ENCODE data around the gene SEMA4D. TPM values are rescaled to one million over a fixed set of nuclear protein-coding genes. Genes with fewer than 3 reads are reported as not detected.

Gene SEMA4D
- polyA plus RNA-seq, 1 donor from 2014 or later: 34.0 TPM

DNA sequence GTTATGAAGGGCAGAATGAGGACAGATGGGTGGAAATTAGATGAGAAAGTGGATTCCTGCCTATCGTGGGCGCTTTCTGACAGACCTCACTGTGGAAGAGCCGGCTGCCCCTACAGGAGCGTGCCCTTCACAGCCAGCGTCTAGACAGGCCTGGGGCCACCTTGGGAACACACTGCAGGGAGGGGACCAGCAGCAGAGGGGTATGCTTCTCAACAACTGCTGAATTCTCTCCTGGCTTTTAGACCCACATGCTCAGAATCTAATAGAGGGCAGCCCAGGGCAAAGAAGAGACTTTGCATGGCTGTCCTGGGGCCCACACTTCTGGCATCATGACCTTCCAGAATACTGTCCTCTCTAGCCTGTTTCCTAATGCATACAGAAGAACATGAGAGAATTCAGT lies 2.1 kb upstream of the SEMA4D start:
- Histone ChIP-seq H3K9ac (ENCODE audit: low read length) (no peak overlapping the region), H3K4me2 (ENCODE audit: low read length) (no peak overlapping the region), H3K79me2 (replicated peaks; ENCODE audit: insufficient read depth, low read length) (peaks cover 33% of the 10 kb centered on the region), H4K20me1 (ENCODE audit: insufficient read depth) (no peaks in the 10 kb centered on the region), H3K36me3 (ENCODE audit: insufficient read depth, low read length) (no peaks in the 10 kb centered on the region), H3K9me2 (ENCODE audit: insufficient read depth, low read length) (no peaks in the 10 kb centered on the region), H3K27me3 (ENCODE audit: insufficient read depth, low read depth, low read length) (no peaks in the 10 kb centered on the region), H3F3A (ENCODE audit: insufficient read depth, low read length, poor library complexity, severe bottlenecking) (no peaks in the 10 kb centered on the region), H3K4me3 (ENCODE audit: low read length) (no peak overlapping the region), H3K27ac (ENCODE audit: low read length) (no peak overlapping the region), H2AFZ (ENCODE audit: low read depth, low read length) (no peak overlapping the region), H3K9me3 (ENCODE audit: low read length) (no peaks in the 10 kb centered on the region)
- TF ChIP-seq RAD21 (conservative IDR thresholded peaks at IDR 0.05) (no peak), TAF1 (IDR thresholded peaks at IDR 0.05; ENCODE audit: low read depth) (no peak), EP300 (conservative IDR thresholded peaks at IDR 0.05; ENCODE audit: poor library complexity, severe bottlenecking) (no peak)

DNA sequence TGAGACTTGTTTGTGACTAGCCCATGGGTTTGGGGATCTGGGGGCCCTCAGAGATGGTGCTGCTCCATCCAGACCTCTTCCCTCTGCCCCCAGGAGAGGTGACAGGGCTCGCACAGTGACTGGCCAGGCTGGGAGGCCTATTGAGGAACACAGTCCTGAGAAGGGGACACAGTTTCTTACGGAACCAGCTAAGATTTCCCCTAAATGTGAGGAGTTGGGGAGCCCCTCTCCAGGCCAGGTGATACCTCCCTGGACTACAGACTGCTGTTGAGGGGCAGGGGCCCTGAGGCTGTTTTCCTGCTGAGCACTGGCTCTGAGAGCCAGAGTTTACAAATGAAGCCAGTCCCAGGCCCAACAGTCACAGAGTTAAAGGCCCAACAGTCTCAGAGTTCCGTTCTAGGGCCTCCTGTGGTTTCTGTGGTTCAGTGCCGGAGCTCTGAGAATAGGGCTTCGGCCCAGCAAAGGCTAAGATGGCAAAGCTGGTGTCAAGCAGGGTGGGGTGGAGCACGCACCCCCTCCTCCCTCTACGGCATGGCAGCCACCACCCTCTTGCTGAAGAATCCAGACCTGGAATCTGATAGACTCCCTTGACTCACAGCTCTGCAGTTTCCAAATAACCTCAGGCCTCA lies 1.1 kb upstream of the SEMA4D start:
- Histone ChIP-seq H3K36me3 (ENCODE audit: insufficient read depth, low read length) (no peaks in the 10 kb centered on the region), H2AFZ (ENCODE audit: low read depth, low read length) (no peak overlapping the region), H3K79me2 (replicated peaks; ENCODE audit: insufficient read depth, low read length) (peaks cover 44% of the 10 kb centered on the region), H3K4me3 (ENCODE audit: low read length) (no peak overlapping the region), H3K9ac (ENCODE audit: low read length) (no peak overlapping the region), H3K27me3 (ENCODE audit: insufficient read depth, low read depth, low read length) (no peaks in the 10 kb centered on the region), H3F3A (ENCODE audit: insufficient read depth, low read length, poor library complexity, severe bottlenecking) (no peaks in the 10 kb centered on the region), H3K4me2 (ENCODE audit: low read length) (no peak overlapping the region), H3K27ac (ENCODE audit: low read length) (peak overlapping the region; percentile 70), H3K9me2 (ENCODE audit: insufficient read depth, low read length) (no peaks in the 10 kb centered on the region), H4K20me1 (ENCODE audit: insufficient read depth) (no peaks in the 10 kb centered on the region), H3K9me3 (ENCODE audit: low read length) (no peaks in the 10 kb centered on the region)
- no peak for TF ChIP-seq RAD21 (conservative IDR thresholded peaks at IDR 0.05)
- TF ChIP-seq SMC3 (conservative IDR thresholded peaks at IDR 0.05; ENCODE audit: poor library complexity): no peak
- no peak for TF ChIP-seq MXI1 (conservative IDR thresholded peaks at IDR 0.05; ENCODE audit: poor library complexity, severe bottlenecking)
- TF ChIP-seq REST (IDR thresholded peaks at IDR 0.05; ENCODE audit: borderline replicate concordance): no peak

DNA sequence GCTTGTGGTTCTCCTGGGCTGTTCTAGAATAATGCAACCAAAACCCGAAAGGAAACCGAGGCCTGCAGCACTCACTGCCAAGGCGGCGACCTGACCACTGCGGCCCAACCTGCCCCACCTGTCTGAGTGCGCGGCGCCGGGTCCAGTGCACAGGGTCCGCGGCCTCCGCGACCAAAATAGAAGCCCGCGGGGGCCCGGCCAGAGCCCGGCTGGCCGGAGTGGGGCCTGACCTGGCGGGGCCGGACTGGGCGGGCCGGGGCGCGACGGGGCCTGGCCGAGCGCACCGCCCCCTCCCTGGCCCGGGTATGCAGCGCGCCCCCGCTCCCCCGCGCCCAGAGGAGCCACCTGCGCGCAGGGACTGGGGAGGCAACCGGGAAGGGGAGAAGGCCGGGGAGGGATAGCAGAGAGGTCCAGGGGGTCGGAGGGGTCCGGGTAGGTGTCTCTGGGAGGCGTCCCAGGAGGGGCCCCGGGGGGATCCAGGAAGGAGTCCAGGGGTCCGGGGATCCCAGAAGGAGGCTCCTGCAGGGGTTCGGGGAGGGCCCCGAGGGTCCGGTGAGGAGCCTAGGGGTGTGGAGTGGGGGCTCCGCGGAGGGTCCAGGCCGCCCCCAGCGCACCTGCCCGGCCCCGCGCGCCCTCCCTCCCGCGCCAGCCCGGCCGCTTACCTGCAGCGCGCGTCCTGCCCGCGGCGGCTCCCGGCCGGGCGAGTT lies 503 bp downstream of the SEMA4D start:
- TF ChIP-seq RAD21 (conservative IDR thresholded peaks at IDR 0.05): peak; percentile 5
- TF ChIP-seq, protein P1, sequence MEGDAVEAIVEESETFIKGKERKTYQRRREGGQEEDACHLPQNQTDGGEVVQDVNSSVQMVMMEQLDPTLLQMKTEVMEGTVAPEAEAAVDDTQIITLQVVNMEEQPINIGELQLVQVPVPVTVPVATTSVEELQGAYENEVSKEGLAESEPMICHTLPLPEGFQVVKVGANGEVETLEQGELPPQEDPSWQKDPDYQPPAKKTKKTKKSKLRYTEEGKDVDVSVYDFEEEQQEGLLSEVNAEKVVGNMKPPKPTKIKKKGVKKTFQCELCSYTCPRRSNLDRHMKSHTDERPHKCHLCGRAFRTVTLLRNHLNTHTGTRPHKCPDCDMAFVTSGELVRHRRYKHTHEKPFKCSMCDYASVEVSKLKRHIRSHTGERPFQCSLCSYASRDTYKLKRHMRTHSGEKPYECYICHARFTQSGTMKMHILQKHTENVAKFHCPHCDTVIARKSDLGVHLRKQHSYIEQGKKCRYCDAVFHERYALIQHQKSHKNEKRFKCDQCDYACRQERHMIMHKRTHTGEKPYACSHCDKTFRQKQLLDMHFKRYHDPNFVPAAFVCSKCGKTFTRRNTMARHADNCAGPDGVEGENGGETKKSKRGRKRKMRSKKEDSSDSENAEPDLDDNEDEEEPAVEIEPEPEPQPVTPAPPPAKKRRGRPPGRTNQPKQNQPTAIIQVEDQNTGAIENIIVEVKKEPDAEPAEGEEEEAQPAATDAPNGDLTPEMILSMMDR (IDR thresholded peaks at IDR 0.05; ENCODE audit: poor library complexity, severe bottlenecking): no peak
- Histone ChIP-seq H3K36me3 (ENCODE audit: insufficient read depth, low read length) (no peaks in the 10 kb centered on the region), H4K20me1 (ENCODE audit: insufficient read depth) (no peaks in the 10 kb centered on the region), H2AFZ (ENCODE audit: low read depth, low read length) (no peak overlapping the region), H3K9me3 (ENCODE audit: low read length) (no peaks in the 10 kb centered on the region), H3K4me3 (ENCODE audit: low read length) (peak overlapping the region; percentile 78), H3K79me2 (replicated peaks; ENCODE audit: insufficient read depth, low read length) (peaks cover 59% of the 10 kb centered on the region), H3K9ac (ENCODE audit: low read length) (peak overlapping the region; percentile 93), H3K4me2 (ENCODE audit: low read length) (peak overlapping the region; percentile 76), H3F3A (ENCODE audit: insufficient read depth, low read length, poor library complexity, severe bottlenecking) (no peaks in the 10 kb centered on the region), H3K9me2 (ENCODE audit: insufficient read depth, low read length) (no peaks in the 10 kb centered on the region), H3K27ac (ENCODE audit: low read length) (peak overlapping the region; percentile 72), H3K27me3 (ENCODE audit: insufficient read depth, low read depth, low read length) (no peaks in the 10 kb centered on the region)
